ENCODE data around the gene ELMO3. TPM values are rescaled to one million over a fixed set of nuclear protein-coding genes. Genes with fewer than 3 reads are reported as not detected.

Gene ELMO3
- total and polyA plus RNA-seq, 2 of the 13 experiments (the other 11 are each of a cell fraction or from before 2014, with no cell fraction given): 2.6 to 4.0 TPM

DNA sequence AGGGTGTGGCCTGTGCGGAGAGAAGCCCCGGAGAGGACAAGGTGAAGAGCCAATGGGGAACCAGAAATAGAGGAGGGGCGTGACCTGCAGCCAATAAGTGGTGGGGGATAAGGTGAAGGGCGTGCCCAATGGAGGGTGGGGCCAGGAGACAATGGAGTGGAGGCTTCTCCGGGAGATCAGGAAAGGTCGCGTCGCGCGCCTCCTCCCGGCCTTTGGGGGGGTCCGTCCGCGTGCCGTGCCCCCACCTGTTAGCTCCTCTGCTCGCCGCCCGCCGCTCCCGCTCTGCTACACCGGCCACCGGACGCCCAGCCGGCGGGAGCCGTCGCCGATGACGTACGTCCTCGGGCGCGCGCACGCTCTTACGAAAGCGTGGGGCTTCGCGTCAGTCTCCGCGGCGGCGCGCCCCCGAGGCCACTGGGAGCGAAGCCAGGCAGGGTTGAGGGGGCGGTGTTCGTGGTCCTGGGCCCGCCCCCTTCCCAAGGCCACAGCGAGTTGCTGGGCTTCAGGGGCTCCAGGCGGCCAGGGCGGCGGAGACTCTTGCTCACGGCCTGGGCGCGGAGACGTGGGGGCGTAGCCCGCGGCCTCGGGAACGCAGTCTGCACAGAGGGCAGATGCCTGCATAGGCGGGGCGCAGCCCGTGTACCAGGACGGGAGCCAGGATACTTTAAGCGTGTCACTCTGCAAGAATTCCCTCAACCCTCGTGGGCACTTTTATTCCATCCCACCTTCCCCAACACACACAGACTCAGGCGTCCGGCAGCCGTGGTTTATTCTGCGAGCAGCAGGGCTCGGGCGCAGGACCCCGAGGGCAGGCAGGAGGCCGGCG lies 15.1 kb upstream of the ELMO3 start, which contains the start of gene MATCAP1 (continued):
- no peak for TF ChIP-seq GABPA (IDR thresholded peaks at IDR 0.05; ENCODE audit: low read depth, low read length)
- no peak for TF ChIP-seq GABPA (CRISPR knock-in tag; IDR thresholded peaks at IDR 0.05; ENCODE audit: low read depth)
- TF ChIP-seq ZNF879 (CRISPR knock-in tag; IDR thresholded peaks at IDR 0.05): no peak
- TF ChIP-seq, protein P1, sequence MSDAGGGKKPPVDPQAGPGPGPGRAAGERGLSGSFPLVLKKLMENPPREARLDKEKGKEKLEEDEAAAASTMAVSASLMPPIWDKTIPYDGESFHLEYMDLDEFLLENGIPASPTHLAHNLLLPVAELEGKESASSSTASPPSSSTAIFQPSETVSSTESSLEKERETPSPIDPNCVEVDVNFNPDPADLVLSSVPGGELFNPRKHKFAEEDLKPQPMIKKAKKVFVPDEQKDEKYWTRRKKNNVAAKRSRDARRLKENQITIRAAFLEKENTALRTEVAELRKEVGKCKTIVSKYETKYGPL (CRISPR knock-in tag; IDR thresholded peaks at IDR 0.05): no peak
- TF ChIP-seq MAFG (CRISPR knock-in tag; IDR thresholded peaks at IDR 0.05): no peak
- no peak for TF ChIP-seq CAMTA2 (CRISPR knock-in tag; IDR thresholded peaks at IDR 0.05; ENCODE audit: borderline replicate concordance)
- peak; percentile 62; the same call in 1 of the 2 replicates for TF ChIP-seq ZNF563 (CRISPR knock-in tag; IDR thresholded peaks at IDR 0.05)
- TF ChIP-seq, protein P2, sequence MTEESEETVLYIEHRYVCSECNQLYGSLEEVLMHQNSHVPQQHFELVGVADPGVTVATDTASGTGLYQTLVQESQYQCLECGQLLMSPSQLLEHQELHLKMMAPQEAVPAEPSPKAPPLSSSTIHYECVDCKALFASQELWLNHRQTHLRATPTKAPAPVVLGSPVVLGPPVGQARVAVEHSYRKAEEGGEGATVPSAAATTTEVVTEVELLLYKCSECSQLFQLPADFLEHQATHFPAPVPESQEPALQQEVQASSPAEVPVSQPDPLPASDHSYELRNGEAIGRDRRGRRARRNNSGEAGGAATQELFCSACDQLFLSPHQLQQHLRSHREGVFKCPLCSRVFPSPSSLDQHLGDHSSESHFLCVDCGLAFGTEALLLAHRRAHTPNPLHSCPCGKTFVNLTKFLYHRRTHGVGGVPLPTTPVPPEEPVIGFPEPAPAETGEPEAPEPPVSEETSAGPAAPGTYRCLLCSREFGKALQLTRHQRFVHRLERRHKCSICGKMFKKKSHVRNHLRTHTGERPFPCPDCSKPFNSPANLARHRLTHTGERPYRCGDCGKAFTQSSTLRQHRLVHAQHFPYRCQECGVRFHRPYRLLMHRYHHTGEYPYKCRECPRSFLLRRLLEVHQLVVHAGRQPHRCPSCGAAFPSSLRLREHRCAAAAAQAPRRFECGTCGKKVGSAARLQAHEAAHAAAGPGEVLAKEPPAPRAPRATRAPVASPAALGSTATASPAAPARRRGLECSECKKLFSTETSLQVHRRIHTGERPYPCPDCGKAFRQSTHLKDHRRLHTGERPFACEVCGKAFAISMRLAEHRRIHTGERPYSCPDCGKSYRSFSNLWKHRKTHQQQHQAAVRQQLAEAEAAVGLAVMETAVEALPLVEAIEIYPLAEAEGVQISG (CRISPR knock-in tag; IDR thresholded peaks at IDR 0.05): peak; percentile 47
- no peak for TF ChIP-seq SSRP1 (CRISPR knock-in tag; IDR thresholded peaks at IDR 0.05)
- TF ChIP-seq, protein P3, sequence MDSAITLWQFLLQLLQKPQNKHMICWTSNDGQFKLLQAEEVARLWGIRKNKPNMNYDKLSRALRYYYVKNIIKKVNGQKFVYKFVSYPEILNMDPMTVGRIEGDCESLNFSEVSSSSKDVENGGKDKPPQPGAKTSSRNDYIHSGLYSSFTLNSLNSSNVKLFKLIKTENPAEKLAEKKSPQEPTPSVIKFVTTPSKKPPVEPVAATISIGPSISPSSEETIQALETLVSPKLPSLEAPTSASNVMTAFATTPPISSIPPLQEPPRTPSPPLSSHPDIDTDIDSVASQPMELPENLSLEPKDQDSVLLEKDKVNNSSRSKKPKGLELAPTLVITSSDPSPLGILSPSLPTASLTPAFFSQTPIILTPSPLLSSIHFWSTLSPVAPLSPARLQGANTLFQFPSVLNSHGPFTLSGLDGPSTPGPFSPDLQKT (CRISPR knock-in tag; IDR thresholded peaks at IDR 0.05; ENCODE audit: borderline replicate concordance): no peak
- TF ChIP-seq ZNF33B (CRISPR knock-in tag; IDR thresholded peaks at IDR 0.05): peak; percentile 73; the same call in 1 of the 2 replicates
- no peak for TF ChIP-seq GPBP1L1 (CRISPR knock-in tag; IDR thresholded peaks at IDR 0.05)
- TF ChIP-seq, protein P4, sequence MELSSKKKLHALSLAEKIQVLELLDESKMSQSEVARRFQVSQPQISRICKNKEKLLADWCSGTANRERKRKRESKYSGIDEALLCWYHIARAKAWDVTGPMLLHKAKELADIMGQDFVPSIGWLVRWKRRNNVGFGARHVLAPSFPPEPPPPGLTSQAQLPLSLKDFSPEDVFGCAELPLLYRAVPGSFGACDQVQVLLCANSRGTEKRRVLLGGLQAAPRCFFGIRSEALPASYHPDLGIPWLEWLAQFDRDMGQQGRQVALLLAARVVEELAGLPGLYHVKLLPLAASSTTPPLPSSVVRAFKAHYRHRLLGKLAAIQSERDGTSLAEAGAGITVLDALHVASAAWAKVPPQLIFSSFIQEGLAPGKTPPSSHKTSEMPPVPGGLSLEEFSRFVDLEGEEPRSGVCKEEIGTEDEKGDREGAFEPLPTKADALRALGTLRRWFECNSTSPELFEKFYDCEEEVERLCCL (CRISPR knock-in tag; IDR thresholded peaks at IDR 0.05; ENCODE audit: borderline replicate concordance): 0 out of 2 replicates have a peak, but pooled peaks have one; percentile 21
- peak; percentile 85 for TF ChIP-seq UBTF (CRISPR knock-in tag; IDR thresholded peaks at IDR 0.05)
- TF ChIP-seq ZNF143 (CRISPR knock-in tag; IDR thresholded peaks at IDR 0.05): peak; percentile 42; the same call in 1 of the 2 replicates
- TF ChIP-seq MATR3 (CRISPR knock-in tag; IDR thresholded peaks at IDR 0.05): 0 out of 2 replicates have a peak, but pooled peaks have one; percentile 71
- no peak for TF ChIP-seq KDM6A (CRISPR knock-in tag; IDR thresholded peaks at IDR 0.05; ENCODE audit: low read depth)
- TF ChIP-seq, protein P5, sequence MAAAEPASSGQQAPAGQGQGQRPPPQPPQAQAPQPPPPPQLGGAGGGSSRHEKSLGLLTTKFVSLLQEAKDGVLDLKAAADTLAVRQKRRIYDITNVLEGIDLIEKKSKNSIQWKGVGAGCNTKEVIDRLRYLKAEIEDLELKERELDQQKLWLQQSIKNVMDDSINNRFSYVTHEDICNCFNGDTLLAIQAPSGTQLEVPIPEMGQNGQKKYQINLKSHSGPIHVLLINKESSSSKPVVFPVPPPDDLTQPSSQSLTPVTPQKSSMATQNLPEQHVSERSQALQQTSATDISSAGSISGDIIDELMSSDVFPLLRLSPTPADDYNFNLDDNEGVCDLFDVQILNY (CRISPR knock-in tag; conservative IDR thresholded peaks at IDR 0.05): peak; percentile 46; the same call in 1 of the 2 replicates

Measured in HepG2 (cell line).